HFFc6 (cell line): ENCODE data around the gene ASTN2. TPM values are rescaled to one million over a fixed set of nuclear protein-coding genes. Genes with fewer than 3 reads are reported as not detected.

ENCODE experiments used
- DNase-seq: peaks from one replicate; pipeline ENCODE4 v3.0.0-alpha.2; 2018
- H3K27ac Mint-ChIP-seq: 2 replicates; pipeline ENCODE4 v1.8.0; 2020; ENCODE audit warnings: mild to moderate bottlenecking, mixed read lengths
- H3K27me3 Mint-ChIP-seq: 2 replicates; pipeline ENCODE4 v1.8.0; 2021; ENCODE audit warnings: mild to moderate bottlenecking, moderate library complexity, mixed read lengths; ENCODE audit not compliant: insufficient read depth
- H3K36me3 Mint-ChIP-seq: 2 replicates; pipeline ENCODE4 v1.8.0; 2021; ENCODE audit warnings: low read depth, mixed read lengths
- H3K4me1 Mint-ChIP-seq: 2 replicates; pipeline ENCODE4 v1.8.0; 2020; ENCODE audit warnings: low read depth, mixed read lengths
- H3K4me3 Mint-ChIP-seq: 2 replicates; pipeline ENCODE4 v1.8.0; 2020; ENCODE audit warnings: mild to moderate bottlenecking, moderate library complexity, mixed read lengths
- H3K9me3 Mint-ChIP-seq: 2 replicates; pipeline ENCODE4 v1.8.0; 2020; ENCODE audit warnings: mild to moderate bottlenecking, mixed read lengths
- CTCF ChIP-seq: fragments of 200-600 bp; sonication (generic); IDR thresholded peaks from 2 replicates; pipeline ENCODE4 v1.5.0; 2021; ENCODE audit warnings: antibody characterized with exemption, mild to moderate bottlenecking
- total RNA-seq, 6 experiments: library from RNA; stranded (reverse); fragmentation: NEBNext Ultra II Directional; extraction: Animal tissue kit (Norgen Biotek cat#: 25700); gene quantifications; 2 replicates in 1 of 6; 3 replicates in 5 of 6; pipeline ENCODE4 v1.2.3, GENCODE V29; 2021

Gene ASTN2
- total RNA-seq, 6 experiments from 2014 or later = 7.3 to 9.7 (median 8.3) TPM

DNA sequence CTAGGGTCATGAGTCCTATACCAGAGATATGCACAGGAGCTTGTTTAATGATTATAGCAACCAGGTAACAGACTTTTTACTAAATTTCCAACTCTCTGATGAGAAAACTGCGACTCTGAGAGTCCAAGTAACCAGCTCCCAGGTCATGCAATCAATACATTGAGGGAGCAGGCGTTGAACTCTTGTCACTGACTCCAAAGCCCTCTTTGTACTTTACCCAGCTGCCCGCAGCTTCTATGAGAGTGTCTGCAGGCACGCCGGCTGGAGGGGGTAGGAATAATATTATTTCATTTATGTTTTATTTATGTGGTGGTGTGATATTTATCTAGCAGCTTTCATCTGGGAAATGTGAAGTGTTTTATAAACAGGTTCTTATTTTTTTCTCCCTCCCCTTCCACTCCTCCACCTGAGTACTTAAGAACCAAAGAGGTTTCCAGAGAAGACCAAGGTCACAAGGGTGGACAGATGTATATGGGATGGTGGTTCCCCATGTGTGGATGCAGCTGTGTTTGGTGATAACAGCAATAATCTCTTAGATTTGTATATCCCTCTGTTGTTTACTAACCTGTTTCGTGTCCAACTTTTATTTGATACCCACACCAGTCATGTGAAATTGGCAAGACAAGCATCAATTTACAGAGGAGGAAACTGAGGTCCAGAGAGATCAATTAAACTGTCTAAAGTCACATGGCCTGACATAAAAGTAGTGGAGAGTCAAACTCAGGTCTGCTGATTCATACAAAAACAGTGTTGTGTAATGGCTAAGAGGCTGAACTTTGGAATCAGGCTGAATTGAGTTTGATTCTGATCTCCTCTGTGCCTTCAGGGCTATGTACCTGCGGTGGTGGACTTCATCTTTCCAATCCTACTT, 867.9 kb downstream of the ASTN2 start:
- Mint-ChIP-seq H3K27ac (peak overlapping the region; percentile 56), H3K4me3 (no peak overlapping the region), H3K27me3 (no peaks in the 10 kb centered on the region), H3K36me3 (no peaks in the 10 kb centered on the region), H3K9me3 (no peaks in the 10 kb centered on the region), H3K4me1 (peaks cover 36% of the 10 kb centered on the region)
- no peak for TF ChIP-seq CTCF
- peak; percentile 24 for DNase-seq

DNA sequence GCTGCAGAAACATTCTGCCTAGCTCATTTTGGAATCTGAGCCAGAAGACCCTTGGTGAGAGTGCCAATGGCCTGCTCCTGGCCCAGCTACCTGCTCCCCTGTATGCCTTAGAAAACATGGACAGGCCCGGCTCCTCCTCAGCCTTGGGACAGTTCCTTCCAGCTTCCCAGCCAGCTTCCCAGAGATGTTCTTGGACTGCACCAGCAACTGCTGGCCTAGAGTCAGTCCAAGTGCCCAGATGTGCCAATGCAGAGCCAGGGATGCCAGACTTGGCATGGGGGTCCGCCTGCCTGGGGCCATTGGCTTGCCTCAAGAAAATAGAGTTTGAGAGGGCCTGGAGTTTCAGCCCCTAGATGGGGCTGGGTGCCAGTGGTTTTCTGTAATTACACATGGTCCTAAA, 870.0 kb downstream of the ASTN2 start:
- Mint-ChIP-seq H3K9me3 (no peaks in the 10 kb centered on the region), H3K36me3 (no peaks in the 10 kb centered on the region), H3K4me1 (peaks cover 36% of the 10 kb centered on the region), H3K27me3 (no peaks in the 10 kb centered on the region), H3K4me3 (no peak overlapping the region), H3K27ac (peak overlapping the region; percentile 91)
- DNase-seq = no peak
- no peak for TF ChIP-seq CTCF

GRCh38 chr9:116543731-116544400, 871.0 kb downstream of the ASTN2 start:
- Mint-ChIP-seq H3K27ac (peak overlapping the region; percentile 91), H3K27me3 (no peaks in the 10 kb centered on the region; the same call in 1 of the 2 replicates), H3K36me3 (no peaks in the 10 kb centered on the region), H3K4me1 (peaks cover 36% of the 10 kb centered on the region), H3K9me3 (no peaks in the 10 kb centered on the region), H3K4me3 (peak overlapping the region; percentile 81)
- TF ChIP-seq CTCF = no peak
- peak; percentile 91 for DNase-seq

DNA sequence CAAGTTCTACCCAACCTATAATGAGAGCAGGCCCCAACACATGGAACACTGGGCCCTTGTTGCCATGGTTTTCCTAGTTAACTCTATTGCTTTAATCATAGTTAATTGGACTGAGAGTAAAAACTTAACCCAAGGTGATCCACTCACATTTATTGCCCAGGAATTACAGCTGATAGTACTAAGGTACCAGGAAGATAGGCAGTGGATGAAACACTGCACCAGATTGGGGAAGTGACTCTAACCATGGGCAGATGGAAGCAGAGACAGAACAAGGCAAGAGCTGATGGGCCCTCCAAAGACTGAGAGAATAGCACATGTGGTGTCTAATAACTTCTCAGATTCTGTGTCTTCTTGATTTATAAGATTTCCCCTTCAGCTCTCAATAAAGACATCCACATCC, 873.5 kb downstream of the ASTN2 start:
- Mint-ChIP-seq H3K4me3 (no peak overlapping the region), H3K27me3 (no peaks in the 10 kb centered on the region; the same call in 1 of the 2 replicates), H3K27ac (no peak overlapping the region), H3K9me3 (0 out of 2 replicates have a peak, but pooled peaks cover 3% of the 10 kb centered on the region), H3K4me1 (peaks cover 34% of the 10 kb centered on the region), H3K36me3 (peaks cover 4% of the 10 kb centered on the region)
- no peak for DNase-seq
- TF ChIP-seq CTCF = no peak

- Mint-ChIP-seq H3K4me1 (peaks cover 19% of the 10 kb centered on the region), H3K27me3 (no peaks in the 10 kb centered on the region; the same call in 1 of the 2 replicates), H3K27ac (no peak overlapping the region), H3K36me3 (peaks cover 4% of the 10 kb centered on the region), H3K4me3 (no peak overlapping the region), H3K9me3 (0 out of 2 replicates have a peak, but pooled peaks cover 3% of the 10 kb centered on the region)
- TF ChIP-seq CTCF = no peak
- DNase-seq = no peak
Measured at GRCh38 chr9:116539549-116539948, 875.3 kb downstream of the ASTN2 start.
